A204.1 (cell line): ENCODE results near the gene SCAF1.

ENCODE experiments used
- FAIRE-seq: peaks from 2 replicates; lab custom pipeline; 2012; peaks lifted over from hg19 to GRCh38; lab: Jason Lieb, UNC

The SCAF1 gene, protein sequence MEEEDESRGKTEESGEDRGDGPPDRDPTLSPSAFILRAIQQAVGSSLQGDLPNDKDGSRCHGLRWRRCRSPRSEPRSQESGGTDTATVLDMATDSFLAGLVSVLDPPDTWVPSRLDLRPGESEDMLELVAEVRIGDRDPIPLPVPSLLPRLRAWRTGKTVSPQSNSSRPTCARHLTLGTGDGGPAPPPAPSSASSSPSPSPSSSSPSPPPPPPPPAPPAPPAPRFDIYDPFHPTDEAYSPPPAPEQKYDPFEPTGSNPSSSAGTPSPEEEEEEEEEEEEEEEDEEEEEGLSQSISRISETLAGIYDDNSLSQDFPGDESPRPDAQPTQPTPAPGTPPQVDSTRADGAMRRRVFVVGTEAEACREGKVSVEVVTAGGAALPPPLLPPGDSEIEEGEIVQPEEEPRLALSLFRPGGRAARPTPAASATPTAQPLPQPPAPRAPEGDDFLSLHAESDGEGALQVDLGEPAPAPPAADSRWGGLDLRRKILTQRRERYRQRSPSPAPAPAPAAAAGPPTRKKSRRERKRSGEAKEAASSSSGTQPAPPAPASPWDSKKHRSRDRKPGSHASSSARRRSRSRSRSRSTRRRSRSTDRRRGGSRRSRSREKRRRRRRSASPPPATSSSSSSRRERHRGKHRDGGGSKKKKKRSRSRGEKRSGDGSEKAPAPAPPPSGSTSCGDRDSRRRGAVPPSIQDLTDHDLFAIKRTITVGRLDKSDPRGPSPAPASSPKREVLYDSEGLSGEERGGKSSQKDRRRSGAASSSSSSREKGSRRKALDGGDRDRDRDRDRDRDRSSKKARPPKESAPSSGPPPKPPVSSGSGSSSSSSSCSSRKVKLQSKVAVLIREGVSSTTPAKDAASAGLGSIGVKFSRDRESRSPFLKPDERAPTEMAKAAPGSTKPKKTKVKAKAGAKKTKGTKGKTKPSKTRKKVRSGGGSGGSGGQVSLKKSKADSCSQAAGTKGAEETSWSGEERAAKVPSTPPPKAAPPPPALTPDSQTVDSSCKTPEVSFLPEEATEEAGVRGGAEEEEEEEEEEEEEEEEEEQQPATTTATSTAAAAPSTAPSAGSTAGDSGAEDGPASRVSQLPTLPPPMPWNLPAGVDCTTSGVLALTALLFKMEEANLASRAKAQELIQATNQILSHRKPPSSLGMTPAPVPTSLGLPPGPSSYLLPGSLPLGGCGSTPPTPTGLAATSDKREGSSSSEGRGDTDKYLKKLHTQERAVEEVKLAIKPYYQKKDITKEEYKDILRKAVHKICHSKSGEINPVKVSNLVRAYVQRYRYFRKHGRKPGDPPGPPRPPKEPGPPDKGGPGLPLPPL

DNA sequence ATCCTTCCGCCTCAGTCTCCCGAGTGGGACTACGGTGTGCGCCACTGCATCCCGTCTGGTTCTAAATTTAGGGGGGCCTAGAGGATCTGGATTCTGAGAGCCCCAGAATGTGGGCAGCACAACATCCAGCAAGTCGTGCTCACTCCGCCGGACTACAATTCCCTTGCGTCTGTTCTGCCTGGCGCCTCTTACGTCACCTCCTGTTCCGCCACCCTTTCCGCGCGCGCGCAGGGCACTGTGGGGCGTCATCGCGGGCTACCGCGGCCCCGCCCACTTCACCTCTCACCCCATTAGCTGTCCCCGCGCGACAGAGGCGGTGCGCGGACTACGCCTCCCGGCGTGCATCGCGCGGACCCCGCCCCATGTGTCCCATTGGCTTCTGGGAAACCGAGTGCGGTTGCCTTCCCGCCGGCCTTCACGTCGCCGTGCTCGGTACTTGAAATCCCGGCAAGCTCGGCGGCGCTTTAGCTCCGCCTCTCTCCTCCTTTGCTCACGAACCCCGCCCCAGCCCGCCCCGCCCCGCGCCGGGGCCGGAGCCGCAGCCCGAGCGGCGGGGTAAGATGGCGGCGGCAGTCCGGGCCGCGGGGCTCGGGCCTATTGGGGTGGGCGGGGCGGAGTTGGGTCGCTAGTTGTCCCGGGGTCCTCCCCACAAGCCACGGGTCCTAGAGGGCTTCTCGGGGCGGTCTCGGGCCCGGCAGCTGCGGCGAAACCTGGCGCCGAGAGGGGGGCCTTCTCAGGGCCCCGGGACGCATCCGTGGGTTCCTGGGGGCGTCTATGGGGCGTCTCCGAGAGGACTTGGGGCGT is at the start of gene SCAF1:
TSS of gene SCAF1 (plus strand) at position 522 of the 804 bp plus-strand sequence. CDS start 2,818 bp downstream, outside the sequence.
- peak; percentile 95 for FAIRE-seq

DNA sequence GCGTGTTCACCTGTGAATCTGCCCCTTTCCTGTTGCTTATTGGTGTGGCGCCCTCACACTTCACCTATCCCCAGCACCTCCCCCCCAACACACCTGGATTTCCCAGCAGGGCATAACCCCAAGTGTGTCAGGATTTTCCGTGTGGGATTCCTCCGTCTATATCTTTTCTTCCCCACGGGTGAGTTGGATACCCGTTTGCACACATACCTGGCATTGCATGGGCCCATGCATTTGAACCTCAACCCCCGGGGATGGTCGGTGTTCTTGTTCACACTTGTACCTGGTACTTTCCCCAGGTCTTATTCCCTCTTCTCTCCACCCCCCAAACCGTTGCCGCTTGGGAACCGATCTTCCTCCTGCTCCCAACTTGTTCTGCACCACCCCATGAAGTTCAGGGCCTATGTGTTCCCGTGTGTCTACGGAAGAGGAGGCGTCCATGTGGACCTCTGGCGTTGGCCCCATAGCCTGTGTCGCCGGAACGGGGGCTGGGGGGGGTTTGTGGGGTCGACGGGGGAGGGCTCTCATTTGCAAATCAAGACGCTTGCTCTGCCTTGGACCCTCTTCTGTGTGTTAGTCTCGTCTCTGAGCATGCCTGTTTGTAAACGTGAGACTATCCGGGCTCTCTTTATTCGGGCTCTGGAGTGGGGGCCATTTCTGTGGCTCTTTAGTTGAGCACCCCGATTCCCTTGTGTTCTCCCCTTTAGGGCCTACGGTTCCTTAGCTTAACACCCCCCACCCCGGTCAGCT is 49.4 kb upstream of the SCAF1 start:
- FAIRE-seq = no peak

DNA sequence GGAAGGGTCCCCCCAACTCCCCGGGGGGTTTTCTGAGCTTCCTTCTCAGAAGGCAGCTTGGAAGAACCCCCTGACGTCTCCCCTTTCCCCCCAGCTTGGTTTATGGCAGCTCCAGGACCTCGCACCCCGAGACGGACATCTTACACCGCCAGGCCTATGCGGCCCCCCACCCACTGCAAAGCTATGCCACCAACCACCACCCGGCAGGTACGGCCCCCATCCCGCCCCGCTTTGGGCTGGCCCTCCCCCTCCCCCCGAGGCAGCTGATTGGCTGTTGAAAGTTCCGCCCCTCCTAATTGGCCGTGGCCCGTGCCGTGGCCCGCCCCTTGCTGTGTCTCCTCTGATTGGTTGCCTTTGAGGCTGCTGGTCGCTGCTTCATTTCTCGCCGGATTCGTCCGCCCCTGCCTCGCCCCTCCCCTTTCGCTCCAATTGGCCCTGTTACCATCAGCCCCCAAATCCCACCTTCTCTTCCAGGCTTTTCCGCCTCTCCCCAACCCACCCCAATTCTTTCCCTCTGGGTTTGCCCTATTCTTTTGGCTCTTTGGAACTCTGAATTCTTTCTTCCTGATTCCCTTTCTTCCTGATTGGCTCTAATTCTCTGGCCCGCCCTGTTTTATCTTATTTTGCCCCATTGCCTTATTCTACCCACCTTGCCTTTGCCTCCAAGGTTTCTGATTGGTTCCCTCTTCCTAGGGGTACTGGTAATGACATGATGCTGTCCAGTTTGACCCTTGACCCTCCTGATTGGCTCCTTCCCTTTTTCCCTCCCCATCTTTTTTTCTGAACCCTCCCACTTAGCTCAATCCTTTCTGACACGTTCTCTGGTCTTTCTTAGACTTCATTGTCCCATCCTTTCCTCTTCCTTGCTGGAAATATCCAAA is 48.5 kb upstream of the SCAF1 start:
- peak; percentile 72 for FAIRE-seq

DNA sequence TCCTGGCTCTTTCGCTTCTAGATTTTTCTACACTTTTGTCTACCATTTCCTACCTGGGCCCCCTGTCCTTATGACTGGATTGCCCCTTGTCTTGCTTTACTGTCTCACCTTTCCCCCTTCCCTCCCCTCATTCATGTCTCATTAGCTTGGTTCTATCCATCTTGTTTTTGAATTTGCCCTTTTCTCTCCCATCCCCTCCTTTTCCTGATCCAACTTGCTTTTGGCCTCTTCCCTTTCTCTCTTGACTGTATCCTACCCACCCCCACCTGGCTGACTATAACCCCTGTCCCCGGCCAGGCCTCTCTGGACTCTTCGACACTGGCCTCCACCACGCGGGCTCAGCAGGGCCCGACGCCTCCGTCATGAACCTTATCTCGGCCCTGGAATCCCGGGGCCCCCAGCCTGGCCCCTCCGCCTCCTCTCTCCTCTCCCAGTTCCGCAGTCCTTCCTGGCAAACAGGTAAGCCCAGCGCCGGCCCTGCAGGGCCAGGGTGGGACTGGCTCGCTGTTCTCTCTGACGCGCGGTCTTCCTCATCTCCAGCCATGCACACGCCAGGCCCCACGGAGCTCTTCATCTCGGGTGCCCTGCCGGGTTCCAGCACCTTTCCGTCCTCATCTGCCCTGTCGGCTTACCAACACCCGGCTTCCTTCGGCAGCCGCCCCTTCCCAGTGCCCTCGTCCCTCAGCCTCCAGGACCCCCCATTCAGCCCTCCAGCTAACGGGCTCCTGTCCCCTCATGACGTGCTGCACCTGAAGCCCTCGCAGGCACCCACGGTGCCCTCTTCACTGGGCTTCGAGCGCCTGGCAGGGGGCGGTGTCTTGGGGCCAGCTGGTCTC is 47.6 kb upstream of the SCAF1 start:
- FAIRE-seq = no peak

DNA sequence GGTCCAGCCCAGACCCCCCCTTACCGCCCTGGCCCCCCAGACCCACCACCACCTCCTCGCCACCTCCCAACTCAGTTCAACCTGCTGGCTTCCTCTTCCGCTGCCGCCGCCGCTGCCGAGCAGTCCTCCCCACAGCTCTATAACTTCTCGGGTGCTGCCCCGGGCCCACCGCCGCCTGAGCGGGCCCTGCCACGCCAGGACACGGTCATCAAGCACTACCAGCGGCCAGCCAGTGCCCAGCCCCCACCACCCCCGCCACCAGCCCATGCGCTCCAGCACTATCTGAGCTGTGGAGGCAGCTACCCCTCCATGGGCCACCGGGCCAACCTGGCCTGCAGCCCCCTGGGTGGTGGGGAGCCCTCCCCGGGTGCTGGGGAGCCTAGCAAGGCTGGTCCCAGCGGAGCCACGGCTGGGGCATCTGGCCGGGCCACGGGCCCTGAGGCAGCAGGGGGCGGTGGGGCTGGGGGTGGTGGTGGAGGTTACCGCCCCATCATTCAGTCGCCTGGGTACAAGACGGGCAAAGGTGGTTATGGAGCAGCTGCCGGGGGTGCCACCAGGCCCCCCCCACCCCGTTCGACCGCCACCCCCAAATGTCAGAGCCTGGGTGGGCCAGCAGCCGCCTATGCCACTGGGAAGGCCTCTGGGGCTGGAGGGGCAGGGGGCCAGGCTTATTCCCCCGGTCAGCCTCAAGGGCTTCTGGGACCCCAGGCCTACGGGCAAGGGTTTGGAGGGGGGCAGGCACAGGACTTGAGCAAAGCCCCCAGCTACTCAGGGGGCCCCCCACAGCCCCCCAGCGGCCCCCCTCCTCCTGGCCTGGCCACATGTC is 46.8 kb upstream of the SCAF1 start:
- FAIRE-seq = no peak

DNA sequence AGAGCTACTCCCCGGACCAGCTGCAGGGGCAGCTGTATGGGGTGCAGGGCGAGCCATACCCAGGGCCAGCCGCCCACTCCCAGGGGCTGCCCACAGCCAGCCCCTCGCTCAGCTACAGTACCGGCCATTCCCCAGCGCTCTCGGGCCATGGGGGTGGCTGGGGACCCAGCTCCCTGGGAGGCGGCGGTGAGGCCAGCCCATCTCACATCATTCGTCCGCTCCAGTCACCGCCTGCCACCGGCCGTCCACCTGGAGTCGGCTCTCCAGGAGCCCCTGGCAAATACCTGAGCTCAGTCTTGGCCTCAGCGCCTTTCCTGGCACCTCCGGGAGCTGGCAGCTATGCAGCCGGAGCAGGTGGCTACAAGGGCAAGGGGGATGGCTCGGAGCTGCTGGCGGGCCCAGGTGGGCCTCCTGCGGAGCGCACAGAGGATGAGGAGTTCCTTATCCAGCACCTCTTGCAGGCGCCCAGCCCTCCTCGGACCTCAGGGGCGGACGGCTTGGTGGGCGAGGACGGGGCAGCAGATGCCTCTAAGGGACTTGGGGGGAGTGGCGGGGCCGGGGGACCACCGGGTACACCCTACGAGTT is 46.1 kb upstream of the SCAF1 start:
- FAIRE-seq = no peak

DNA sequence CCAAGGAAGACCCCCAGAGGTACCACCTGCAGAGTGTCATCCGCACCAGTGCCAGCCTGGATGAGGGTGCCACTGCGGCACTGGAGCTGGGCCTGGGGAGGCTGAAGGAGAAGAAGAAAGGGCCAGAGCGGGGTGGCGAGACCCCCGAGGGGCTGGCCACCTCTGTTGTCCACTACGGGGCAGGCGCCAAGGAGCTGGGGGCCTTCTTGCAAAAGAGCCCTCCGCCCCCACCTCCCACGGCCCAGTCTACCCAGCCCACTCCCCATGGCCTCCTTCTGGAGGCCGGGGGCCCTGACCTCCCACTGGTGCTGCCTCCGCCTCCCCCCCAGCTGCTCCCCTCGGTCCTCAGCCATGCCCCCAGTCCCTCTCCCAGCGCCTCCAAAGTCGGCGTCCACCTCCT is 45.6 kb upstream of the SCAF1 start:
- FAIRE-seq = no peak

DNA sequence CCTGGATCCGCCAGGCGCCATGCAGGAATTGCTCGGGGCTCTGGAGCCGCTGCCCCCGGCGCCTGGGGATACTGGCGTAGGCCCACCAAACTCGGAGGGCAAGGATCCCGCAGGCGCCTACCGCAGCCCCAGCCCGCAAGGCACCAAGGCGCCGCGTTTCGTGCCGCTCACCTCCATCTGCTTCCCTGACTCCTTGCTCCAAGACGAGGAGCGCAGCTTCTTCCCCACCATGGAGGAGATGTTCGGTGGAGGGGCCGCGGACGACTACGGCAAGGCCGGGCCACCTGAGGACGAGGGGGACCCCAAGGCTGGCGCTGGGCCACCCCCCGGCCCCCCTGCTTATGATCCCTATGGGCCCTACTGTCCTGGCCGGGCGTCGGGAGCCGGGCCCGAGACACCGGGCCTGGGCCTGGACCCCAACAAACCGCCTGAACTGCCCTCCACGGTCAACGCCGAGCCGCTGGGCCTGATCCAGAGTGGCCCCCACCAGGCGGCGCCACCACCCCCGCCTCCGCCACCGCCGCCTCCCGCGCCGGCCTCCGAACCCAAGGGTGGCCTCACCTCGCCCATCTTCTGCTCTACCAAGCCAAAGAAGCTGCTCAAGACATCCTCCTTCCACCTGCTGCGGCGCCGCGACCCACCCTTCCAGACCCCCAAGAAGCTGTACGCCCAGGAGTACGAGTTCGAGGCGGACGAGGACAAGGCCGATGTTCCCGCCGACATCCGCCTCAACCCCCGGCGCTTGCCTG is 44.9 kb upstream of the SCAF1 start:
- no peak for FAIRE-seq

DNA sequence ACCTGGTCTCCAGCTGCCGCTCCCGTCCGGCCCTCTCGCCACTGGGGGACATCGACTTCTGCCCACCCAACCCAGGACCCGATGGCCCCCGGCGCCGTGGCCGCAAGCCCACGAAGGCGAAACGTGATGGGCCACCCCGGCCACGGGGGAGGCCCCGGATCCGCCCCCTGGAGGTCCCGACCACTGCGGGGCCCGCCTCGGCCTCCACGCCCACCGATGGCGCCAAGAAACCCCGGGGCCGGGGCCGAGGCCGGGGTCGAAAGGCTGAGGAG is 44.4 kb upstream of the SCAF1 start:
- no peak for FAIRE-seq

DNA sequence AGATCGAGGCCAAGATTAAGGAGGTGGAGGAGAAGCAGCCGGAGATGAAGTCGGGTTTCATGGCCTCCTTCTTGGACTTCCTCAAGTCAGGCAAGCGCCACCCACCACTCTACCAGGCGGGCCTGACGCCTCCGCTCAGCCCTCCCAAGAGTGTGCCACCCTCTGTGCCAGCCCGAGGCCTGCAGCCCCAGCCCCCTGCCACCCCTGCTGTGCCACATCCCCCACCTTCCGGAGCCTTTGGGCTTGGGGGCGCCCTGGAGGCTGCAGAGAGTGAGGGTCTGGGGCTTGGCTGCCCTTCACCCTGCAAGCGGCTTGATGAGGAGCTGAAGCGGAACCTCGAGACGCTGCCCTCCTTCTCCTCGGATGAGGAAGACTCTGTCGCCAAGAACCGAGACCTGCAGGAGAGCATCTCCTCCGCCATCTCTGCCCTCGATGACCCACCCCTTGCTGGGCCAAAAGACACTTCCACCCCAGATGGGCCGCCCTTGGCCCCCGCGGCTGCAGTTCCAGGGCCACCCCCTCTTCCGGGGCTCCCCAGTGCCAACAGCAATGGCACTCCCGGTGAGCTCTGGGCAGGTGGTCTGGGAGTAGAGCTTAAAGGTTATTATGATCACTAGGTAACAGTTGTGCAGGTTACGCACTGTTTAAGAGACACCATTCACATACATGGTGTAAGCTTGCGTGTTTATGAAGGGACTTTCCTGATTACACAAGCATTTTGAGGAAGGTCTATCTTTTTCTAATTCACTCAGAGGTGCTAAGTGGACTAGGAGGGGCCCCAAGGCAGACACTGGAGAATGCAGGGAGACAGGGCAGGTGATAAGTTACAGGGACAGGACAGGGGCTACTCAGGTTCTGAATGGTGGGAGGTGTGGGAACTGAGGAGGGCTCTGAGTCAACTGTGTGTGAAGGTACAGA is 42.4 kb upstream of the SCAF1 start:
- no peak for FAIRE-seq

DNA sequence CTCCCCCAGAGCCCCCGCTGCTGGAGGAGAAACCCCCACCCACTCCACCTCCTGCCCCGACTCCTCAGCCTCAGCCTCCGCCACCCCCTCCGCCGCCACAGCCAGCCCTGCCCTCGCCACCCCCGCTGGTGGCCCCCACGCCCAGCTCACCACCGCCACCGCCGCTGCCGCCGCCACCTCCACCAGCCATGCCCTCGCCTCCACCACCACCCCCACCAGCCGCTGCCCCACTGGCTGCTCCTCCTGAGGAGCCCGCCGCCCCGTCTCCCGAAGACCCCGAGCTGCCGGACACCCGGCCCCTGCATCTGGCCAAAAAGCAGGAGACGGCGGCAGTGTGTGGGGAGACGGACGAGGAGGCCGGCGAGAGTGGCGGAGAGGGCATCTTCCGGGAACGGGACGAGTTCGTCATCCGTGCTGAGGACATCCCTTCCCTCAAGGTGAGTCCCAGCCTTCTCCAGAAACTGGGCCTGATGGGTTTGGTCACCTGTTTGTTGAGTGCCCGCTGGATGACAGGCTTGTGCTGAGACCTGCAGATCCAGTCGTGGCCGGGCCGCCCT is 40.4 kb upstream of the SCAF1 start:
- FAIRE-seq = no peak

DNA sequence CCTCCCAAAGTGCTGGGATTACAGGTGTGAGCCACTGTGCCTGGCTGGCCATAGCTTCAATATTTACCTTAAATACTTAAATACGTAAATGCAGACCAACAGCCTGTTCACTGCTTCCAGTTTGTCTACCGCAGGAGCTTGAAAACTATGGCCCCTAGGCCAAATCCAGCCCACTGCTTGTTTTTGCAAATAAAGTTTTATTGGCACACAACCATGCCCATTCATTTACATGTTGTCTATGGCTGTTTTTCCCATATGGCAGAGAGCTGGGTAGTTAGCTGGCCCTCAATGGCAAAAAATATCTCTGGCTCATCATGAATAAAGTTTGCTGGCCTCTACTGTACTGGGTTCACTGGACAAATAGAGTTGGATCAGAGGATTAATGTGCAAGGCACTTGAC is 39.2 kb upstream of the SCAF1 start:
- FAIRE-seq = no peak

DNA sequence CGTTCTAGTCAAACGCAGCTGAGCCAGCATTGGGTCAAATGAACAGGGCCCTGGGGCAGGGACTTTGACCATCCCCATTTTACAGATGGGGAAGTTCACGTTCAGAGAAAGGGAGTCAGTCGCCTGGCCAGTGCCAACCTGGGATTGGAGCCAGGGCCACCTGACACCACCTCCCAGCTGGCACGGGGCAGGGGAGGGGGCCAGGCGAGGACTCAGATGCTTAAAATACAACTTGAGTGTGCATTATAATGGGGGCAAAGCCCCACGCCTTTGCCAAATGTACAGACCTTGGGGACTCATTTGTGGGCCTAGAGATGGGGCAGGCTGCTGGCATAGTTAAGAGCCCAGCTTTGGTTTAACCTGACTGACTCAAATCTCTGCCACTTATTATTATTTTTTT is 36.4 kb upstream of the SCAF1 start:
- FAIRE-seq = no peak

DNA sequence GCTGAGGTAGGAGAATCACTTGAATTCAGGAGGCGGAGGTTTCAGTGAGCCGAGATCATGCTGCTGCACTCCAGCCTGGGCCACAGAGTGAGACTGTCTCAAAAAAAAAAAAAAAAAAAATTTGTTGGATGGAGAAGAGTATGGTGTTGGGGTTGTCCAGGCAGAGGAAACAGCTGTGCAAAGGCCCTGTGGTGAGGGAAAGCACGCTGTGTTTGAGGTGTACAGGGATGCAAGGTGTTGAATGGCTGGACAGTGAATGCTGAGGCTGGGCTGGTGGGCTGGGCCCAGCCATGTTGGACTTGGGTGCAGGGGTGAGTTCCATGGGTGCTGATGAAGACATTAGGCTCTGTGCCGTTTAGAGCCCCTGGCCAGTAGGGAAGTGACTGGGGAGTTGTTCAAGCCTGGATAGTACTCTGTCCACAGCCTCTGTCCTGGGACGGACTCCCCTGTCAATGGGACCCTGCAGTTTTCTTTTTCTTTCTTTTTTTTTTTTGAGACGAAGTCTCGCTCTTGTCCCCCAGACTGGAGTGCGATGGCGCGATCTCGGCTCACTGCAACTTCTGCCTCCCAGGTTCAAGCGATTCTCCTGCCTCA is 32.4 kb upstream of the SCAF1 start:
- FAIRE-seq = no peak

DNA sequence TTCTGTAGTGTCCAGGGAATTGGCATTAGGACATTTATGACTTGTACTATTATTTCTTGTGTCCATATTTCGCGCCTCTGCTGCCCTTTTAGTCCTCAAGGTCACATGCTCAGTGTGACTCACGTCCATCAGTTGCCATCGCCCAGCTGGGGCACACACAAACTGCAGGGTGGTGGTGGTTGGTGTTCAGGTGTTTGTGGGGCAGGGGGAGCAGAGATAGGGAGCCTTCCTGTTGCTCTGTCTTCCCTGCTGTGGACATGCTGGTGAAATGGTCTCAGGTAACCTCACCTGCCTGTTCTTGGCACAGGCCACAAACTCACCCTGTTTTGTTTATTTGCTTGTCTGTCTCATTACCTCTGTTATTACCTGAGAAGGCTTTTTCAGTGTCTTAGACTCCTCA is 28.6 kb upstream of the SCAF1 start:
- FAIRE-seq = no peak
